HepG2 (cell line): ENCODE measurements around the gene DHX58. TPM values are rescaled to one million over a fixed set of nuclear protein-coding genes. Genes with fewer than 3 reads are reported as not detected.

Experiments
- ATM ChIP-seq: fragments of 450-650 bp; IDR thresholded peaks from 2 replicates; pipeline ENCODE4 v1.7.1; 2017; ENCODE audit warnings: mild to moderate bottlenecking, borderline replicate concordance
- FOXP1 ChIP-seq, 2 experiments: fragments of 450-650 bp in 1 of 2; IDR thresholded peaks; 2 replicates each; pipeline ENCODE4 v1.6.1; 2017 to 2018; ENCODE audit warnings: antibody characterized with exemption in 1 of 2
- HOMEZ ChIP-seq: IDR thresholded peaks from 2 replicates; pipeline ENCODE4 v1.6.1; 2016; ENCODE audit warnings: low read depth
- MAFK ChIP-seq, 2 experiments: IDR thresholded peaks in 1 of 2; conservative IDR thresholded peaks in 1 of 2; 2 replicates each; pipeline ENCODE4 v1.6.1; 2011; ENCODE audit warnings: improper control_type of control experiment in 2 of 2, low read length in 2 of 2
- MTF1 ChIP-seq: sonication (generic); formaldehyde crosslinking; IDR thresholded peaks from 2 replicates; pipeline ENCODE4 v1.5.0; 2020; ENCODE audit warnings: missing genetic modification reagents
- NFAT5 ChIP-seq: sonication (generic); formaldehyde crosslinking; IDR thresholded peaks from 2 replicates; pipeline ENCODE4 v1.4.0; 2020; ENCODE audit warnings: missing genetic modification reagents
- SOX6 ChIP-seq, 2 experiments: fragments of 450-650 bp in 1 of 2; sonication (generic) in 1 of 2; formaldehyde crosslinking in 1 of 2; IDR thresholded peaks; 2 replicates each; pipeline versions ENCODE4 v1.4.0 to v1.6.1; 2017 to 2020; ENCODE audit warnings: antibody characterized with exemption in 1 of 2, mild to moderate bottlenecking in 1 of 2, missing genetic modification reagents in 1 of 2
- SSRP1 ChIP-seq: IDR thresholded peaks from 2 replicates; pipeline ENCODE4 v1.6.1; 2016; ENCODE audit warnings: control low read depth
- THAP11 ChIP-seq: IDR thresholded peaks from 2 replicates; pipeline ENCODE4 v1.6.1; 2016; ENCODE audit warnings: missing biosample characterization, missing genetic modification reagents
- THAP8 ChIP-seq: sonication (generic); formaldehyde crosslinking; IDR thresholded peaks from 2 replicates; pipeline ENCODE4 v1.5.1; 2020; ENCODE audit warnings: missing genetic modification reagents, mild to moderate bottlenecking, borderline replicate concordance
- WIZ ChIP-seq: sonication (generic); formaldehyde crosslinking; IDR thresholded peaks from 2 replicates; pipeline ENCODE4 v1.5.1; 2020; ENCODE audit warnings: mild to moderate bottlenecking, missing genetic modification reagents
- ZBTB44 ChIP-seq: sonication (generic); formaldehyde crosslinking; IDR thresholded peaks from 2 replicates; pipeline ENCODE4 v1.4.0; 2020; ENCODE audit warnings: missing genetic modification reagents
- ZFP82 ChIP-seq: sonication (generic); formaldehyde crosslinking; IDR thresholded peaks from 2 replicates; pipeline ENCODE4 v1.5.1; 2020; ENCODE audit warnings: mild to moderate bottlenecking, missing genetic modification reagents, borderline replicate concordance
- ZNF329 ChIP-seq: sonication (generic); formaldehyde crosslinking; IDR thresholded peaks from 2 replicates; pipeline ENCODE4 v1.9.0; 2021; ENCODE audit warnings: low read depth, mild to moderate bottlenecking, missing genetic modification reagents
- ZNF414 ChIP-seq: sonication (generic); formaldehyde crosslinking; IDR thresholded peaks from 2 replicates; pipeline ENCODE4 v1.5.0; 2020; ENCODE audit warnings: missing genetic modification reagents
- ZNF430 ChIP-seq: sonication (generic); formaldehyde crosslinking; IDR thresholded peaks from 2 replicates; pipeline ENCODE4 v1.9.0; 2021; ENCODE audit warnings: mild to moderate bottlenecking, missing genetic modification reagents
- ZNF580 ChIP-seq: IDR thresholded peaks from 2 replicates; pipeline ENCODE4 v1.6.1; 2016; ENCODE audit warnings: low read depth, borderline replicate concordance
- ZNF589 ChIP-seq: sonication (generic); formaldehyde crosslinking; conservative IDR thresholded peaks from 2 replicates; pipeline ENCODE4 v1.8.0; 2022; ENCODE audit warnings: mild to moderate bottlenecking, moderate library complexity, missing genetic modification reagents
- ZSCAN30 ChIP-seq: sonication (generic); formaldehyde crosslinking; IDR thresholded peaks from 2 replicates; pipeline ENCODE4 v1.5.0; 2020; ENCODE audit warnings: mild to moderate bottlenecking, missing genetic modification reagents
- polyA plus RNA-seq, 8 experiments: library from polyadenylated mRNA; depleted of rRNA in 3 of 8; stranded (reverse) in 7 of 8; unstranded in 1 of 8; fragments of >200 nt; fragmentation: Illumina TruSeq in 4 of 8; extraction: Trizol in 4 of 8; gene quantifications; 2 replicates each; pipeline versions ENCODE4 v1.2.1 to v1.2.3, GENCODE V29; 2011 to 2016; ENCODE audit warnings: low read depth in 4 of 8, missing spikeins in 1 of 8, mixed read lengths in 1 of 8; ENCODE audit not compliant: insufficient read depth in 1 of 8
- total RNA-seq, 5 experiments: library from RNA; depleted of rRNA; stranded (reverse); fragments of >200 nt; fragmentation: Illumina TruSeq; extraction: Trizol; gene quantifications; 2 replicates each; pipeline ENCODE4 v1.2.3, GENCODE V29; 2016; ENCODE audit warnings: low read depth in 1 of 5

The DHX58 gene
- total and polyA plus RNA-seq, 2 of the 13 experiments (the other 11 are each of a cell fraction or from before 2014, with no cell fraction given): 6.7 to 7.8 TPM

- TF ChIP-seq NFAT5 (no peak), WIZ (CRISPR knock-in tag) (no peak), ZNF430 (CRISPR knock-in tag) (no peak), HOMEZ (CRISPR knock-in tag) (no peak), FOXP1 (IDR thresholded peaks at IDR 0.05) (peak; percentile 30; the same call in 1 of the 2 replicates), FOXP1 (CRISPR knock-in tag; IDR thresholded peaks at IDR 0.05) (no peak), ZNF589 (CRISPR knock-in tag) (no peak), ZNF414 (no peak), SSRP1 (CRISPR knock-in tag) (no peak), ZFP82 (CRISPR knock-in tag) (no peak), ATM (no peak), MTF1 (CRISPR knock-in tag) (no peak), MAFK (conservative IDR thresholded peaks at IDR 0.05 in 1 of 2, IDR thresholded peaks at IDR 0.05 in 1 of 2; ENCODE audit: low read length in 2 of 2) (no peak), SOX6 (IDR thresholded peaks at IDR 0.05) (0 out of 2 replicates have a peak, but pooled peaks have one; percentile 75), SOX6 (CRISPR knock-in tag; IDR thresholded peaks at IDR 0.05) (no peak), ZNF329 (no peak), ZBTB44 (CRISPR knock-in tag) (no peak), THAP11 (no peak), THAP8 (CRISPR knock-in tag) (no peak), ZNF580 (no peak), ZSCAN30 (CRISPR knock-in tag) (no peak)
These were observed 18.7 kb upstream of the DHX58 start (continued) for GRCh38 chr17:42131232-42131631.
